GM18951 (cell line): ENCODE results near the gene PHKB.

Source experiments
- POLR2A ChIP-seq: IDR thresholded peaks from 4 replicates; pipeline ENCODE4 v1.6.1; 2011; ENCODE audit warnings: mild to moderate bottlenecking; ENCODE audit not compliant: insufficient read length, insufficient read depth; ENCODE audit errors: extremely low read depth
- in situ Hi-C: fragments of 300-500 bp; cut with MboI; formaldehyde crosslinking; loops from one replicate; pipeline ENCODE4 v1.12.0; 2022; ENCODE audit warnings: low sequenced_read_pairs, mixed read lengths, inconsistent platforms; ENCODE audit not compliant: unreplicated experiment

The PHKB gene

GRCh38 chr16:47477679-47478078 is 16.5 kb downstream of the PHKB start:
- no peak for TF ChIP-seq POLR2A
- in situ Hi-C loops, result no loop called here

- in situ Hi-C loops, result no loop called here
- TF ChIP-seq POLR2A, result no peak
These were observed 19.3 kb downstream of the PHKB start for GRCh38 chr16:47480410-47480809.

GRCh38 chr16:47481698-47482374 is 20.7 kb downstream of the PHKB start:
- TF ChIP-seq POLR2A, result no peak

GRCh38 chr16:47483616-47484015 is 22.5 kb downstream of the PHKB start:
- no peak for TF ChIP-seq POLR2A
- in situ Hi-C loops, result no loop called here

More at GRCh38 chr16:47481698-47482374, 20.7 kb downstream of the PHKB start:
- in situ Hi-C loops, result no loop called here

- TF ChIP-seq POLR2A, result no peak
- in situ Hi-C loops, result no loop called here
These were observed 25.7 kb downstream of the PHKB start for GRCh38 chr16:47486856-47487255.

GRCh38 chr16:47488051-47488450 is 26.9 kb downstream of the PHKB start:
- in situ Hi-C loops, result no loop called here

GRCh38 chr16:47490471-47490870 is 29.3 kb downstream of the PHKB start:
- in situ Hi-C loops, result no loop called here

More at GRCh38 chr16:47488051-47488450, 26.9 kb downstream of the PHKB start:
- TF ChIP-seq POLR2A, result no peak

GRCh38 chr16:47492036-47492427 is 30.9 kb downstream of the PHKB start:
- no peak for TF ChIP-seq POLR2A
- in situ Hi-C loops, result no loop called here

More at GRCh38 chr16:47490471-47490870, 29.3 kb downstream of the PHKB start:
- TF ChIP-seq POLR2A, result no peak

GRCh38 chr16:47492428-47493377 is 31.6 kb downstream of the PHKB start:
- in situ Hi-C loops, result no loop called here
- peak; percentile 50 for TF ChIP-seq POLR2A

- in situ Hi-C loops, result no loop called here
- TF ChIP-seq POLR2A, result no peak
These were observed 32.5 kb downstream of the PHKB start for GRCh38 chr16:47493381-47494337.

- TF ChIP-seq POLR2A, result no peak
- in situ Hi-C loops, result no loop called here
These were observed 38.1 kb downstream of the PHKB start for GRCh38 chr16:47499080-47499699.

- in situ Hi-C loops, result no loop called here
- no peak for TF ChIP-seq POLR2A
These were observed 38.7 kb downstream of the PHKB start for GRCh38 chr16:47499700-47500264.
